Liver (tissue), 9 donors: Measurements from ENCODE around the gene HNRNPR. TPM values are rescaled to one million over a fixed set of nuclear protein-coding genes. Genes with fewer than 3 reads are reported as not detected.

ENCODE experiments used
- DNase-seq: peaks from one replicate; pipeline ENCODE4 v3.0.0-alpha.2; 2017; ENCODE audit warnings: low spot score
- H3K27ac ChIP-seq, 2 donors: one replicate each; pipeline ENCODE4 v1.7.0; 2013; ENCODE audit warnings: inconsistent platforms in 2 of 2, low read length in 2 of 2, control low read depth in 1 of 2, low read depth in 1 of 2, mild to moderate bottlenecking in 1 of 2
- H3K27me3 ChIP-seq, 4 donors: one replicate each; pipeline versions ENCODE4 v1.6.1 to v1.7.0; 2013; ENCODE audit warnings: low read length in 3 of 4, inconsistent platforms in 1 of 4, mild to moderate bottlenecking in 1 of 4, moderate library complexity in 1 of 4; ENCODE audit not compliant: control insufficient read depth in 4 of 4, insufficient read depth in 4 of 4
- H3K36me3 ChIP-seq, 4 donors: one replicate each; pipeline versions ENCODE4 v1.6.1 to v1.7.0; 2013; ENCODE audit warnings: low read length in 3 of 4, mild to moderate bottlenecking in 3 of 4, low read depth in 1 of 4, moderate library complexity in 1 of 4; ENCODE audit not compliant: control insufficient read depth in 4 of 4, insufficient read depth in 3 of 4
- H3K4me1 ChIP-seq, 4 donors: one replicate each; pipeline versions ENCODE4 v1.6.1 to v1.7.0; 2013; ENCODE audit warnings: low read length in 3 of 4, mild to moderate bottlenecking in 3 of 4, moderate library complexity in 1 of 4; ENCODE audit not compliant: control insufficient read depth in 4 of 4, insufficient read depth in 4 of 4
- H3K4me3 ChIP-seq, 3 donors: one replicate each; pipeline versions ENCODE4 v1.6.1 to v1.7.0; 2013; ENCODE audit warnings: low read length in 3 of 3, control low read depth in 1 of 3, low read depth in 1 of 3, mild to moderate bottlenecking in 1 of 3
- H3K9ac ChIP-seq, 2 donors: one replicate each; pipeline ENCODE4 v1.7.0; 2013; ENCODE audit warnings: low read length in 2 of 2, mild to moderate bottlenecking in 2 of 2, moderate library complexity in 2 of 2, control low read depth in 1 of 2, low read depth in 1 of 2
- H3K9me3 ChIP-seq, 4 donors: one replicate each; pipeline versions ENCODE4 v1.6.1 to v1.7.0; 2013; ENCODE audit warnings: low read length in 3 of 4; ENCODE audit not compliant: control insufficient read depth in 4 of 4
- CTCF ChIP-seq: fragments of 150-350 bp; IDR thresholded peaks from 2 replicates; pipeline ENCODE4 v1.5.1; 2017; ENCODE audit warnings: improper control_type of control experiment, low read depth, low read length; ENCODE audit not compliant: missing input control
- EGR1 ChIP-seq, 2 donors: IDR thresholded peaks; 2 replicates each; pipeline ENCODE4 v1.6.1; 2016 to 2018; ENCODE audit warnings: antibody characterized with exemption in 2 of 2, low read depth in 2 of 2
- FOXA1 ChIP-seq: IDR thresholded peaks from 2 replicates; pipeline ENCODE4 v1.6.1; 2016; ENCODE audit warnings: antibody characterized with exemption
- FOXA2 ChIP-seq: IDR thresholded peaks from 2 replicates; pipeline ENCODE4 v1.6.1; 2016; ENCODE audit warnings: antibody characterized with exemption
- GABPA ChIP-seq, 2 donors: IDR thresholded peaks in 1 of 2; conservative IDR thresholded peaks in 1 of 2; 2 replicates each; pipeline ENCODE4 v1.6.1; 2016; ENCODE audit warnings: antibody characterized with exemption in 2 of 2, mild to moderate bottlenecking in 1 of 2, moderate library complexity in 1 of 2
- HNF4A ChIP-seq, 2 donors: conservative IDR thresholded peaks; 2 replicates each; pipeline ENCODE4 v1.6.1; 2016; ENCODE audit warnings: antibody characterized with exemption in 2 of 2, mild to moderate bottlenecking in 2 of 2
- HNF4G ChIP-seq: IDR thresholded peaks from 2 replicates; pipeline ENCODE4 v1.6.1; 2016; ENCODE audit warnings: antibody characterized with exemption
- JUND ChIP-seq, 2 donors: IDR thresholded peaks; 2 replicates each; pipeline ENCODE4 v1.6.1; 2016; ENCODE audit warnings: antibody characterized with exemption in 2 of 2
- NR2F2 ChIP-seq: IDR thresholded peaks from 2 replicates; pipeline ENCODE4 v1.6.1; 2016; ENCODE audit warnings: antibody characterized with exemption
- RAD21 ChIP-seq, 2 donors: IDR thresholded peaks; 2 replicates each; pipeline ENCODE4 v1.6.1; 2016; ENCODE audit warnings: antibody characterized with exemption in 2 of 2, mild to moderate bottlenecking in 2 of 2
- REST ChIP-seq: IDR thresholded peaks from 2 replicates; pipeline ENCODE4 v1.6.1; 2016; ENCODE audit warnings: antibody characterized with exemption, mild to moderate bottlenecking
- RXRA ChIP-seq, 2 donors: IDR thresholded peaks; 2 replicates each; pipeline ENCODE4 v1.6.1; 2017 to 2018; ENCODE audit warnings: antibody characterized with exemption in 2 of 2, mild to moderate bottlenecking in 1 of 2
- SP1 ChIP-seq: IDR thresholded peaks from 2 replicates; pipeline ENCODE4 v1.6.1; 2018; ENCODE audit warnings: antibody characterized with exemption, mild to moderate bottlenecking
- TAF1 ChIP-seq: conservative IDR thresholded peaks from 2 replicates; pipeline ENCODE4 v1.6.1; 2016; ENCODE audit warnings: antibody characterized with exemption, mild to moderate bottlenecking
- YY1 ChIP-seq: IDR thresholded peaks from 2 replicates; pipeline ENCODE4 v1.6.1; 2016; ENCODE audit warnings: antibody characterized with exemption, mild to moderate bottlenecking
- ZBTB33 ChIP-seq: IDR thresholded peaks from 2 replicates; pipeline ENCODE4 v1.6.1; 2016; ENCODE audit warnings: antibody characterized with exemption
- WGBS: extraction: QIAGEN DNeasy Blood & Tissue Kit; methylation state at CpG from one replicate; pipeline ENCODE4 v1.1.7; 2013; 5-methylcytosine and 5-hydroxymethylcytosine counted together
- polyA plus RNA-seq, 2 donors: library from polyadenylated mRNA; stranded (reverse) in 1 of 2; unstranded in 1 of 2; fragments of 200-250 nt in 1 of 2; fragments of >200 nt in 1 of 2; fragmentation: Nextera tagmentation in 1 of 2; extraction: Ambion mirVana in 1 of 2; gene quantifications; one replicate each; pipeline versions ENCODE4 v1.2.1 to v1.2.3, GENCODE V29; 2013 to 2015
- total RNA-seq, 2 donors: library from RNA; depleted of rRNA; stranded (reverse); fragments of >200 nt; gene quantifications; one replicate each; pipeline ENCODE4 v1.2.3, GENCODE V29; 2014
- TF ChIP-seq, protein P1 (sequence below): IDR thresholded peaks from 2 replicates; pipeline ENCODE4 v1.6.1; 2016; ENCODE audit warnings: antibody characterized with exemption
- TF ChIP-seq, protein P2 (sequence below): IDR thresholded peaks from 2 replicates; pipeline ENCODE4 v1.6.1; 2016; ENCODE audit warnings: antibody characterized with exemption
- donor health status: healthy.
- donor health status: healthy.
- donor health status: healthy.
- donor health status: healthy.
- donor health status: healthy.

HNRNPR gene
- total and polyA plus RNA-seq, 4 donors = 31.2 to 57.0 (median 38.4) TPM

DNA sequence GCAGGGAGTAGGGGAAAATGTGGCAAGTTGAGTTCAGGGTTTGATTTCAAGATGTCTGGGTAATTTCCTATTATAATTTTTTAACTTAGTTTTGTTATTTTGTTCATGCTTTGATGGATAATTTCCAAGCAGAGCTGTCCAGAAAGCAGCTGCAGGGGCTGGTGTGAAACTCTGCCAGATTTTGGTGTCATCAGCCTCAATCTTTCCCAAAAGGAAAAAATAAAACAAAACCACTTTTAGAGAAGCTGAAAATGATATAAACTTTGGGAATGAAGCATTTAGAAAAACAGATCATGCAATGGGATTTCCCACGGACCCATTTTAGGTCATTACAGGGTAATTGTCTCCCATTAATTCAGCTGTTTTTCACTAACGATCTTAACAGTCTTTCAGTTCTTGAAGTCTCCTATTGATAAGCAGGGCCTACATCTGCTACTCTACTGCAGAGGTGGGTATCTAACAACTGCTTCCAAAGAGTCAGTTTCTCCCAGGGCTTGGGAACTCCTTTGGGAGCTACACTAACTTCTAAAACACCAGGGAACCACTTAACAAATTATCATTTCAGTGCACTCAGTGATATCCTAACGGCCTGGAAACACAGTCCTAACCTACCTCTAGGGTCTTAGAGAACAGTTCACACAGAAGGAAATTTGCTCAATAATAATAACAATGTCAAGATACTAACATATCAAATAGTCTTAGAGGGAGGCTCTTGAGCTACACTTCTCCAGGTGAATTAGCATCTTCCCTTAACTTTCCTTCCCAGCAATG lies 13.2 kb upstream of the HNRNPR start:
- H3K4me3 ChIP-seq = no peak overlapping the region
- 53% methylated on average over 3 of the region's 3 CpGs for WGBS
- H3K36me3 ChIP-seq = peaks cover 4 to 28% (median 22%) of the 10 kb centered on the region in 4 donors
- H3K9me3 ChIP-seq = peaks cover 22 to 37% (median 29%) of the 10 kb centered on the region in 4 donors
- TF ChIP-seq, protein P1, sequence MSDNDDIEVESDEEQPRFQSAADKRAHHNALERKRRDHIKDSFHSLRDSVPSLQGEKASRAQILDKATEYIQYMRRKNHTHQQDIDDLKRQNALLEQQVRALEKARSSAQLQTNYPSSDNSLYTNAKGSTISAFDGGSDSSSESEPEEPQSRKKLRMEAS = no peak
- no peak for TF ChIP-seq HNF4A (conservative IDR thresholded peaks at IDR 0.05)
- no peak for TF ChIP-seq RAD21 (IDR thresholded peaks at IDR 0.05)
- TF ChIP-seq GABPA (IDR thresholded peaks at IDR 0.05 in 1 of 2, conservative IDR thresholded peaks at IDR 0.05 in 1 of 2) = no peak
- TF ChIP-seq, protein P2, sequence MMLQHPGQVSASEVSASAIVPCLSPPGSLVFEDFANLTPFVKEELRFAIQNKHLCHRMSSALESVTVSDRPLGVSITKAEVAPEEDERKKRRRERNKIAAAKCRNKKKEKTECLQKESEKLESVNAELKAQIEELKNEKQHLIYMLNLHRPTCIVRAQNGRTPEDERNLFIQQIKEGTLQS = no peak
- TF ChIP-seq FOXA1 = no peak
- TF ChIP-seq YY1 = no peak
- no peak for TF ChIP-seq TAF1
- no peak for TF ChIP-seq NR2F2
- TF ChIP-seq EGR1 (IDR thresholded peaks at IDR 0.05; ENCODE audit: low read depth in 2 of 2) = no peak
- TF ChIP-seq FOXA2 = no peak
- TF ChIP-seq CTCF = no peak
- no peak for TF ChIP-seq JUND (IDR thresholded peaks at IDR 0.05)
- TF ChIP-seq SP1 = no peak
- TF ChIP-seq RXRA (IDR thresholded peaks at IDR 0.05) = no peak
- no peak for TF ChIP-seq REST
- no peak for TF ChIP-seq HNF4G
- no peak for TF ChIP-seq ZBTB33
- DNase-seq = no peak
- no peaks in the 10 kb centered on the region for H3K4me1 ChIP-seq
- no peaks in the 10 kb centered on the region for H3K27me3 ChIP-seq
- H3K27ac ChIP-seq = no peak overlapping the region
- H3K9ac ChIP-seq = no peak overlapping the region
